PC-9 (cell line): ENCODE measurements around the gene SMIM12. TPM values are rescaled to one million over a fixed set of nuclear protein-coding genes. Genes with fewer than 3 reads are reported as not detected.

Experiments
- BruUV-seq: library from RNA; stranded (reverse); fragments of 400-500 nt; replicated peaks from 2 replicates; lab custom pipeline; 2021; lab: Mats Ljungman, UMichigan
- CTCF ChIA-PET: fragments of 300-600 bp; sonication (Branson Sonifier 250); formaldehyde crosslinking; loops from one replicate; lab custom pipeline; 2022; ENCODE audit warnings: antibody characterized with exemption; lab: Charles Lee
- POLR2A ChIA-PET: fragments of 300-600 bp; sonication (Branson Sonifier 250); formaldehyde crosslinking; loops from one replicate; lab custom pipeline; 2022; ENCODE audit warnings: antibody characterized with exemption; ENCODE audit not compliant: unreplicated experiment; lab: Charles Lee
- DNase-seq, 2 experiments: peaks; one replicate each; pipeline versions ENCODE4 v3.0.0 to v3.0.0-alpha.2; 2015 to 2022; ENCODE audit warnings: mixed read lengths in 1 of 2
- H2AFZ ChIP-seq: fragments of 200-600 bp; sonication (generic); 2 replicates; pipeline ENCODE4 v1.8.1; 2017; ENCODE audit warnings: antibody characterized with exemption
- H3F3A ChIP-seq: fragments of 200-600 bp; sonication (generic); 2 replicates; pipeline ENCODE4 v1.8.1; 2017; ENCODE audit warnings: antibody characterized with exemption, mild to moderate bottlenecking, low read depth; ENCODE audit not compliant: insufficient read depth
- H3K27ac ChIP-seq: fragments of 200-600 bp; sonication (generic); 2 replicates; pipeline ENCODE4 v1.6.1; 2016; ENCODE audit warnings: mixed run types
- H3K27me3 ChIP-seq: fragments of 200-600 bp; sonication (generic); 2 replicates; pipeline ENCODE4 v1.6.1; 2016; ENCODE audit warnings: low read depth, mixed run types; ENCODE audit not compliant: insufficient read depth
- H3K36me3 ChIP-seq: fragments of 200-600 bp; sonication (generic); 2 replicates; pipeline ENCODE4 v1.6.1; 2016; ENCODE audit warnings: low read depth, mixed run types
- H3K4me1 ChIP-seq: fragments of 200-600 bp; sonication (generic); replicated peaks from 2 replicates; pipeline ENCODE4 v1.6.1; 2016; ENCODE audit warnings: mixed run types; ENCODE audit not compliant: insufficient read depth
- H3K4me2 ChIP-seq: fragments of 200-600 bp; sonication (generic); 2 replicates; pipeline ENCODE4 v1.6.1; 2017; ENCODE audit warnings: mixed run types
- H3K4me3 ChIP-seq: fragments of 200-600 bp; sonication (generic); 2 replicates; pipeline ENCODE4 v1.6.1; 2016; ENCODE audit warnings: mixed run types
- H3K79me2 ChIP-seq: fragments of 200-600 bp; sonication (generic); 2 replicates; pipeline ENCODE4 v1.6.1; 2017; ENCODE audit warnings: low read depth, mixed run types
- H3K9me2 ChIP-seq: fragments of 200-600 bp; sonication (generic); 2 replicates; pipeline ENCODE4 v1.8.1; 2017; ENCODE audit warnings: mild to moderate bottlenecking; ENCODE audit not compliant: insufficient read depth
- H3K9me3 ChIP-seq: fragments of 200-600 bp; sonication (generic); 2 replicates; pipeline ENCODE4 v1.8.1; 2016; ENCODE audit warnings: low read depth; ENCODE audit not compliant: insufficient read depth
- H4K20me1 ChIP-seq: fragments of 200-600 bp; sonication (generic); 2 replicates; pipeline ENCODE4 v1.8.1; 2017; ENCODE audit not compliant: insufficient read depth
- EZH2 ChIP-seq: fragments of 200-600 bp; sonication (generic); IDR thresholded peaks from 2 replicates; pipeline ENCODE4 v1.8.0; 2017; ENCODE audit warnings: antibody characterized with exemption, low read depth
- intact Hi-C: fragments of 100-400 bp; cut with micrococcal nuclease; formaldehyde crosslinking; loops from one replicate; pipeline ENCODE4 v1.10.0; 2022; ENCODE audit not compliant: unreplicated experiment
- total RNA-seq: library from RNA; stranded (reverse); gene quantifications from 2 replicates; pipeline ENCODE4 v1.2.3, GENCODE V29; 2021
- TF ChIP-seq, protein P1 (sequence below): fragments of 200-600 bp; sonication (generic); conservative IDR thresholded peaks from 2 replicates; pipeline ENCODE4 v1.6.1; 2017; ENCODE audit warnings: mixed run types, antibody characterized with exemption, mild to moderate bottlenecking, moderate library complexity

The SMIM12 gene
- total RNA-seq, 1 experiment from 2014 or later: 17.4 TPM

DNA sequence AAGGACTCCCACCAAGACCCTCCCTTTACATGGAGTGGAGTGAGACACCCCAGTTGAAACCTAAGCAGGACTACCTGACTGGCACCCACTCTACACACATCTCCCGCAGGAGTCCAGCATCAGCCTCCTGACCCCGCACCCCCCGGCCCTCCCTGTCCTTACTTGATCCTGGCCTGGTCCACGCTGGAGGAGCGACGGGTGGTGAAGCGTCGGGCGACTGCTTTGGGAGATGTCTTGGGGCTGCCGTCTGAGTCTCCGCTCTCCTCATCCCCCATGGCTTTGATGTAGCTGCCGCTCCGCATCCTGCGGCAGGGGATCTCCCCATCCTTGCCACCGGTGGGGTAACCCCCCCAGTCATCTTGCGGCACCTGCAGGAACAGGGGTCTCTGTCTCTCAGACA lies 40.4 kb upstream of the SMIM12 start:
- peaks cover 89% of the 10 kb centered on the region for H3K27me3 ChIP-seq
- no peak overlapping the region for H3K27ac ChIP-seq
- H3K36me3 ChIP-seq: no peaks in the 10 kb centered on the region
- no peaks in the 10 kb centered on the region for H3K79me2 ChIP-seq
- no peaks in the 10 kb centered on the region for H3K9me2 ChIP-seq
- H3K4me1 ChIP-seq: no peaks in the 10 kb centered on the region
- no peaks in the 10 kb centered on the region for H4K20me1 ChIP-seq
- no peak overlapping the region for H2AFZ ChIP-seq
- no peak for DNase-seq
- BruUV-seq: no TSS peak
- POLR2A ChIA-PET: no interaction called here
- H3K4me3 ChIP-seq: no peak overlapping the region
- intact Hi-C loops: no loop called here
- CTCF ChIA-PET: no interaction called here
- TF ChIP-seq, protein P1, sequence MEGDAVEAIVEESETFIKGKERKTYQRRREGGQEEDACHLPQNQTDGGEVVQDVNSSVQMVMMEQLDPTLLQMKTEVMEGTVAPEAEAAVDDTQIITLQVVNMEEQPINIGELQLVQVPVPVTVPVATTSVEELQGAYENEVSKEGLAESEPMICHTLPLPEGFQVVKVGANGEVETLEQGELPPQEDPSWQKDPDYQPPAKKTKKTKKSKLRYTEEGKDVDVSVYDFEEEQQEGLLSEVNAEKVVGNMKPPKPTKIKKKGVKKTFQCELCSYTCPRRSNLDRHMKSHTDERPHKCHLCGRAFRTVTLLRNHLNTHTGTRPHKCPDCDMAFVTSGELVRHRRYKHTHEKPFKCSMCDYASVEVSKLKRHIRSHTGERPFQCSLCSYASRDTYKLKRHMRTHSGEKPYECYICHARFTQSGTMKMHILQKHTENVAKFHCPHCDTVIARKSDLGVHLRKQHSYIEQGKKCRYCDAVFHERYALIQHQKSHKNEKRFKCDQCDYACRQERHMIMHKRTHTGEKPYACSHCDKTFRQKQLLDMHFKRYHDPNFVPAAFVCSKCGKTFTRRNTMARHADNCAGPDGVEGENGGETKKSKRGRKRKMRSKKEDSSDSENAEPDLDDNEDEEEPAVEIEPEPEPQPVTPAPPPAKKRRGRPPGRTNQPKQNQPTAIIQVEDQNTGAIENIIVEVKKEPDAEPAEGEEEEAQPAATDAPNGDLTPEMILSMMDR: no peak
- no peak for TF ChIP-seq EZH2
- no peaks in the 10 kb centered on the region for H3K9me3 ChIP-seq
- H3K4me2 ChIP-seq: no peak overlapping the region
- no peaks in the 10 kb centered on the region for H3F3A ChIP-seq

DNA sequence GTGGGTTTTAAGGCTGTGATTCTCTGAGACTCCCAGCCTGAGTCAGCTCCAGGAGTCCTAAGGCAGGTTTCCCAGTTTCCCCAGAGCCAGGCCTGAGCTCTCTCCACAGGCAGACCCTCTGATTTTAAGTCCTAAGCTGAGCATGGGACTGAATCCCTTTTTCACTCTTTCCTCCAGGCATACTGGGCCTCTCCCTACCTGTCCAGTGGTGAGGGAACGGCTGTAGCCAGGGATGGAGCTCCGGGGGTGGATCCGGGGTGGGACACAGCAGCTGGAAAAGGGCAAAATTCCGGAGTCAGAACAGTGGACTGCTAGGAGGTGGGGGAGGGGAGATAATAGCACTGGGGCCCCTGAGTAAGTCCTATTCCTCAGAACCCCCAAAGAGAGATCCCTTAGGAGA lies 39.9 kb upstream of the SMIM12 start:
- ChIA-PET CTCF (no interaction called here), POLR2A (no interaction called here)
- H3K4me3 ChIP-seq: no peak overlapping the region
- H3K4me2 ChIP-seq: no peak overlapping the region
- H3K9me3 ChIP-seq: no peaks in the 10 kb centered on the region
- no peaks in the 10 kb centered on the region for H3K4me1 ChIP-seq
- intact Hi-C loops: no loop called here
- H2AFZ ChIP-seq: no peak overlapping the region
- H3K36me3 ChIP-seq: no peaks in the 10 kb centered on the region
- peaks cover 85% of the 10 kb centered on the region for H3K27me3 ChIP-seq
- no peaks in the 10 kb centered on the region for H3K9me2 ChIP-seq
- BruUV-seq: no TSS peak
- H4K20me1 ChIP-seq: no peaks in the 10 kb centered on the region
- no peak overlapping the region for H3K27ac ChIP-seq
- DNase-seq: no peak
- TF ChIP-seq EZH2: no peak
- TF ChIP-seq, protein P1: no peak
- H3K79me2 ChIP-seq: no peaks in the 10 kb centered on the region
- no peaks in the 10 kb centered on the region for H3F3A ChIP-seq

DNA sequence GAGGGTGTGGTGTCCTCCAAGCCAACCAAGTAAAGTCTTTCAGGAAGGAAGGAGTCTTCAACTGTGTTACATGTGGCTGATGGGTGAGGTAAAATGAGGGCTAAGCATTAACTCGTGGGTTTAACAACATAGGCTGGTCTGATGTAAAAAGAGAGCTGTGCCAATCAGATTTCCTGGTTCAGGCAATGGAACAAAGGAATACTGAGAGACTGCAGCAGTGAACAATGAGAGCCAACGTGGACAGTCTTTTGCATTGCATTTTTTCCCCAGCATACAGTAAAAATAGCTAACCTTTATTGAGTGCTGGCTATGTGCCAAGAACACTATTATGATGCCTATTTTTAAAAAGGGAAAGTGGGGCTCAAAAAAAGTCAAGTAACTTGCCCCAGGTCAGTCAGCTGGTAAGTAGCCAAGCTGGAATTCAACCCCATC lies 38.8 kb upstream of the SMIM12 start:
- intact Hi-C loops: no loop called here
- Histone ChIP-seq H3K79me2 (no peaks in the 10 kb centered on the region), H4K20me1 (no peaks in the 10 kb centered on the region), H3K9me2 (no peaks in the 10 kb centered on the region), H3K9me3 (no peaks in the 10 kb centered on the region), H2AFZ (no peak overlapping the region), H3K36me3 (no peaks in the 10 kb centered on the region), H3K4me3 (no peak overlapping the region), H3K27ac (no peak overlapping the region), H3K4me1 (no peaks in the 10 kb centered on the region), H3K27me3 (peaks cover 73% of the 10 kb centered on the region), H3K4me2 (no peak overlapping the region), H3F3A (no peaks in the 10 kb centered on the region)
- no TSS peak for BruUV-seq
- POLR2A ChIA-PET: no interaction called here
- CTCF ChIA-PET: interaction anchor here (0.6 kb wide), 1 partner anchor 195 kb away, joined by 7 read pairs; no protein-coding TSS in a partner anchor
- DNase-seq: no peak
- no peak for TF ChIP-seq EZH2
- TF ChIP-seq, protein P1: no peak
